HFF-Myc (cell line): ENCODE results near the gene ENTREP3.

Experiments
- DNase-seq: peaks from one replicate; pipeline ENCODE4 v3.0.0-alpha.2; 2011; ENCODE audit warnings: low read depth; ENCODE audit errors: extremely low read depth
- H3K4me3 ChIP-seq: replicated peaks from 2 replicates; pipeline ENCODE4 v1.5.1; 2011; ENCODE audit warnings: low read depth, mild to moderate bottlenecking, control low read depth, low read length
- CTCF ChIP-seq: IDR thresholded peaks from 2 replicates; pipeline ENCODE4 v1.5.1; 2012; ENCODE audit warnings: mild to moderate bottlenecking, low read depth, low read length, control low read depth; ENCODE audit errors: missing control alignments

The ENTREP3 gene

DNA sequence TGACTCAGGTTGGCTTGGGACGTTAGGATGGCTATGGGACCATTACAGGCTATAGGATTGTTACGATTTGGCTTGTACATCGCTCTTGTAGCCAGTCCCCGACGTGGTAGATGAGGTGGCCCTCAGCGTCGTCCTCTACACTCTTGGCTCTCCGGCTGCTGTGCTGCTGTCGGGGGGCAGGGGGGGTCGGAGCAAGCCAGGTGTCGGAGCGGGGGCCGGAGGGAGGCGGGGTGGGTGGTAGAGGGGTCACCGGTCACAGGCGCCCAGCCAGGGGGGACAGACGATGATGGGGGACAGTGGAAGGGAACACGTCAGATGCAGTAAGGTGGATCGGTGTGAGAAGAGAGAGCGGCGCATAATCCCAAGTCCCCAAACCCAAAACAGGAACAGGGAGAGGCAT lies 13.3 kb upstream of the ENTREP3 start:
- no peak overlapping the region for H3K4me3 ChIP-seq
- DNase-seq = no peak
- TF ChIP-seq CTCF = no peak

DNA sequence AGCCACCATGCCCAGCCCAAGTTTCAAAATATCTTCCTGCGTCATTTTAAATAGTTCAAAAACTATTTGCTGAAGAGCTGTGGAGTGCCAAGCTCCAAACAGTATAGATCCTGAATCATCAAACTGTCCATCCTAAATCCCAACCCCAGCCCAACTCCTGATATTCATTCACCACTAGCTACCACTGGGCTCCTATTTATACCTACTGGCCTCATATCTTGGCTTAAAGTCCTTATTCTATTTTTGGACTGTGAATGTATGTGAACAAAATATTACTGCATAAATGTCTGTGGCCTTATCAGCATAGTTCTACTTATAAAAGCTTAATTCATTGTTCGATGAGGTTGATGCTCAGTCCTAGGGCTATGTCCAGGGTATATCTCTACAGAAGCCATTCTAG lies 12.1 kb upstream of the ENTREP3 start:
- no peak overlapping the region for H3K4me3 ChIP-seq
- no peak for TF ChIP-seq CTCF
- no peak for DNase-seq

GRCh38 chr1:155266553-155266952 lies 11.3 kb upstream of the ENTREP3 start:
- TF ChIP-seq CTCF = no peak
- no peak for DNase-seq
- no peak overlapping the region for H3K4me3 ChIP-seq

GRCh38 chr1:155263067-155263466 lies 7.8 kb upstream of the ENTREP3 start:
- no peak overlapping the region for H3K4me3 ChIP-seq
- no peak for TF ChIP-seq CTCF
- DNase-seq = no peak

DNA sequence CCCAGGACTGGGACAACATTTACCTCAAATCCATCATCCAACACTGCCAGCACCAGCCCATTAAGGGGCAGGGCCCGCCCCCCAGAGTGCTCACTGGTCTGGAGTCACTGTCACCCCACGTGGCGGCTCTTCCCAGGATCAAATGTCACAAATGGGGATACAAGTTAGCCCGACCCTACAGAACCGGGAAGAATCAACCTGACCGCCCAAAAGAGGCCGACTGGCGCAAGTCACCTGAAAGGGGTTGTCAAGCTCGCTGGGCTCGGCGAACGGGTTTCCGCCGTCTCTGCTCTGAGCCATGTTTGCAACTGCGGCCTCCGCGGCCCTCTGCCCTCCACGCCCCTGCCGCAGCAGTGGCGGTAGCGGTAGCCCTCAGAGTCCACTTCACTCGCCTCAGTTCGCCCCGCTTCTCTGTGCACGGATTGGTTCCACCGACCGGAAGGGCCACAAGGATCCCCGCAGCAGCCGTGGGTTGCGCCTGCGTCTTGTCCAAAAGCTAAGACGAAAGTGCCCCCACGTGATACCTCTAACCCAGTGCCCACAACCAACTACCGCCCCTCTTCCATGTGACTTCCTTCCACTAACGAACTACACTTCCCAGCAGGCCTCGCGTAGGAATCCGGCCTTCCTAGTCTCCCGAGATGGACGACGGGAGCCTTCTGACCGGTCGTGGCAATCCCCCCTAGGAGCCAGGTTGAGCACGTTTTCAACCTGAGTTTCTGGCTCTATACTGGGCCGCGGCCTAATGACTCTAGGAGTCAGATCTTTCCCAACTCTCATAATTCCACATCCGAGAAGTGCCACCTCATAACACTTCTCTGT lies 6.8 kb upstream of the ENTREP3 start, which contains the start of gene SCAMP3:
Gene SCAMP3 (minus strand): TSS at position 509 of the 822 bp plus-strand sequence. CDS start 209 bp downstream, at position 300.
- TF ChIP-seq CTCF = no peak
- H3K4me3 ChIP-seq = peak within 1 kb of the TSS; percentile 84
- peak; percentile 97 for DNase-seq

- peak overlapping the region; percentile 84 for H3K4me3 ChIP-seq
- no peak for TF ChIP-seq CTCF
- no peak for DNase-seq
These were observed 6.2 kb upstream of the ENTREP3 start for GRCh38 chr1:155261493-155261851.
